Activated gamma-delta T cell treated with anti-CD3 and anti-CD28 coated beads, Interleukin-2, amount 50 U/mL, for 16 hours (primary cell): ENCODE data around the gene DOK3.

Experiments
- DNase-seq: peaks from one replicate; pipeline ENCODE4 v3.0.0-alpha.2; 2020; ENCODE audit warnings: low read depth

Gene DOK3

GRCh38 chr5:177509381-177509951 is at the start of gene DOK3:
Gene DOK3 (minus strand): TSS chr5:177509826. CDS start chr5:177509540, 286 bp downstream.
- no peak for DNase-seq

GRCh38 chr5:177557796-177558195 is 48.2 kb upstream of the DOK3 start:
- DNase-seq: no peak

GRCh38 chr5:177557041-177557647 is 47.5 kb upstream of the DOK3 start:
- no peak for DNase-seq

GRCh38 chr5:177555665-177556064 is 46.0 kb upstream of the DOK3 start:
- DNase-seq: no peak

GRCh38 chr5:177555228-177555627 is 45.6 kb upstream of the DOK3 start:
- no peak for DNase-seq

- DNase-seq: peak; percentile 94
Measured at GRCh38 chr5:177554474-177555111, 45.0 kb upstream of the DOK3 start, which contains the start of gene FAM193B. Gene FAM193B (minus strand): TSS chr5:177554563. CDS start chr5:177554458, 105 bp downstream.

- DNase-seq: peak; percentile 15
Measured at GRCh38 chr5:177553671-177554429, 44.2 kb upstream of the DOK3 start.

GRCh38 chr5:177552839-177553455 is 43.3 kb upstream of the DOK3 start:
- DNase-seq: no peak

- DNase-seq: no peak
Measured at GRCh38 chr5:177550122-177550521, 40.5 kb upstream of the DOK3 start.

- DNase-seq: no peak
Measured at GRCh38 chr5:177548495-177548894, 38.9 kb upstream of the DOK3 start.

GRCh38 chr5:177547736-177548135 is 38.1 kb upstream of the DOK3 start:
- DNase-seq: no peak

- no peak for DNase-seq
Measured at GRCh38 chr5:177546258-177546741, 36.7 kb upstream of the DOK3 start.

GRCh38 chr5:177545487-177546257 is 36.0 kb upstream of the DOK3 start:
- DNase-seq: no peak

GRCh38 chr5:177542816-177543465 is 33.3 kb upstream of the DOK3 start:
- DNase-seq: no peak

- DNase-seq: no peak
Measured at GRCh38 chr5:177540438-177540837, 30.8 kb upstream of the DOK3 start.

GRCh38 chr5:177539411-177539810 is 29.8 kb upstream of the DOK3 start:
- DNase-seq: no peak

GRCh38 chr5:177538876-177539275 is 29.2 kb upstream of the DOK3 start:
- no peak for DNase-seq

- no peak for DNase-seq
Measured at GRCh38 chr5:177537389-177538361, 28.0 kb upstream of the DOK3 start.

GRCh38 chr5:177536386-177536785 is 26.8 kb upstream of the DOK3 start:
- DNase-seq: no peak

GRCh38 chr5:177535125-177535524 is 25.5 kb upstream of the DOK3 start:
- DNase-seq: no peak
